IMR-90 (cell line): ENCODE data around the gene RGPD8. TPM values are rescaled to one million over a fixed set of nuclear protein-coding genes. Genes with fewer than 3 reads are reported as not detected.

Experiments
- ATAC-seq: fragments of 200-7000 bp; cut with Tn5 transposase; 2 replicates; pipeline ENCODE4 v1.9.1; 2020; ENCODE audit warnings: low read depth, mild to moderate bottlenecking, moderate library complexity
- BruUV-seq: library from RNA; stranded (reverse); fragments of 400-500 nt; replicated peaks from 2 replicates; lab custom pipeline; 2021; lab: Mats Ljungman, UMichigan
- CTCF ChIA-PET: fragments of 300-600 bp; formaldehyde crosslinking; extraction: SDS; loops from one replicate; lab custom pipeline; 2021; ENCODE audit warnings: antibody characterized with exemption; lab: Yijun Ruan, JAX
- POLR2A ChIA-PET: fragments of 300-600 bp; sonication (Branson Sonifier 250); formaldehyde crosslinking; loops from one replicate; lab custom pipeline; 2022; ENCODE audit warnings: antibody characterized with exemption; ENCODE audit not compliant: unreplicated experiment; lab: Charles Lee
- DNase-seq: peaks from one replicate; pipeline ENCODE4 v3.0.0; 2013
- H2AFZ ChIP-seq: replicated peaks from 2 replicates; pipeline ENCODE3; 2013; ENCODE audit warnings: low read length, mild to moderate bottlenecking; ENCODE audit not compliant: poor library complexity
- H2AK5ac ChIP-seq: 2 replicates; pipeline ENCODE4 v1.6.1; 2013; ENCODE audit warnings: low read depth, low read length, inconsistent platforms
- H2AK9ac ChIP-seq: replicated peaks from 2 replicates; pipeline ENCODE3; 2013; ENCODE audit warnings: mild to moderate bottlenecking, low read depth, low read length, moderate library complexity; ENCODE audit not compliant: poor library complexity
- H2BK120ac ChIP-seq: 2 replicates; pipeline ENCODE4 v1.6.1; 2013; ENCODE audit warnings: low read depth, low read length, inconsistent platforms
- H2BK15ac ChIP-seq: 3 replicates; pipeline ENCODE4 v1.6.1; 2013; ENCODE audit warnings: low read depth, low read length, inconsistent platforms
- H2BK20ac ChIP-seq: 2 replicates; pipeline ENCODE4 v1.6.1; 2013; ENCODE audit warnings: low read depth, mild to moderate bottlenecking, inconsistent platforms, low read length, moderate library complexity
- H2BK5ac ChIP-seq: 2 replicates; pipeline ENCODE4 v1.6.1; 2013; ENCODE audit warnings: mild to moderate bottlenecking, low read depth, low read length, inconsistent platforms; ENCODE audit not compliant: poor library complexity, severe bottlenecking
- H3K14ac ChIP-seq: replicated peaks from 2 replicates; pipeline ENCODE4 v1.6.1; 2013; ENCODE audit warnings: low read depth, low read length, inconsistent platforms
- H3K18ac ChIP-seq: 2 replicates; pipeline ENCODE4 v1.6.1; 2013; ENCODE audit warnings: low read depth, low read length, control low read depth
- H3K23ac ChIP-seq: 2 replicates; pipeline ENCODE4 v1.6.1; 2013; ENCODE audit warnings: low read depth, low read length, inconsistent platforms
- H3K27ac ChIP-seq: 2 replicates; pipeline ENCODE4 v1.5.1; 2013; ENCODE audit warnings: mild to moderate bottlenecking, control low read depth, low read length; ENCODE audit not compliant: insufficient read depth
- H3K27me3 ChIP-seq: 2 replicates; pipeline ENCODE4 v1.6.1; 2013; ENCODE audit warnings: low read length; ENCODE audit not compliant: control insufficient read depth, insufficient read depth
- H3K36me3 ChIP-seq: 2 replicates; pipeline ENCODE4 v1.6.1; 2013; ENCODE audit warnings: low read length, mixed read lengths; ENCODE audit not compliant: control insufficient read depth, insufficient read depth
- H3K4ac ChIP-seq: 2 replicates; pipeline ENCODE4 v1.6.1; 2013; ENCODE audit warnings: low read depth, low read length, inconsistent platforms
- H3K4me1 ChIP-seq: 2 replicates; pipeline ENCODE4 v1.6.1; 2013; ENCODE audit warnings: low read length, mixed read lengths; ENCODE audit not compliant: control insufficient read depth, insufficient read depth
- H3K4me2 ChIP-seq: 2 replicates; pipeline ENCODE4 v1.6.1; 2013; ENCODE audit warnings: low read depth, mild to moderate bottlenecking, control low read depth, low read length, moderate library complexity
- H3K4me3 ChIP-seq: 2 replicates; pipeline ENCODE4 v1.5.1; 2013; ENCODE audit warnings: low read depth, mild to moderate bottlenecking, control low read depth, low read length, moderate library complexity; ENCODE audit not compliant: insufficient read depth
- H3K56ac ChIP-seq: 2 replicates; pipeline ENCODE4 v1.6.1; 2013; ENCODE audit warnings: low read length, inconsistent platforms; ENCODE audit not compliant: insufficient read depth; ENCODE audit errors: extremely low read depth
- H3K79me1 ChIP-seq, 2 experiments: 2 replicates each; pipeline ENCODE4 v1.6.1; 2013; ENCODE audit warnings: low read length in 2 of 2, inconsistent platforms in 1 of 2, low read depth in 1 of 2
- H3K9ac ChIP-seq: 2 replicates; pipeline ENCODE4 v1.6.1; 2013; ENCODE audit warnings: low read depth, low read length, control low read depth
- H3K9me1 ChIP-seq: 2 replicates; pipeline ENCODE4 v1.6.1; 2013; ENCODE audit warnings: low read length, inconsistent platforms; ENCODE audit not compliant: insufficient read depth
- H3K9me3 ChIP-seq: 2 replicates; pipeline ENCODE4 v1.6.1; 2013; ENCODE audit warnings: low read length; ENCODE audit not compliant: control insufficient read depth, insufficient read depth
- H4K20me1 ChIP-seq: 2 replicates; pipeline ENCODE4 v1.6.1; 2013; ENCODE audit warnings: low read length, inconsistent platforms; ENCODE audit not compliant: insufficient read depth
- H4K5ac ChIP-seq: 2 replicates; pipeline ENCODE4 v1.6.1; 2013; ENCODE audit warnings: mild to moderate bottlenecking, low read depth, low read length, control low read depth
- H4K8ac ChIP-seq, 2 experiments: 2 replicates each; pipeline ENCODE4 v1.6.1; 2013; ENCODE audit warnings: low read depth in 2 of 2, low read length in 2 of 2, control low read depth in 1 of 2, inconsistent platforms in 1 of 2
- H4K91ac ChIP-seq: 2 replicates; pipeline ENCODE4 v1.6.1; 2013; ENCODE audit warnings: low read depth, low read length, inconsistent platforms; ENCODE audit not compliant: insufficient read depth
- BHLHE40 ChIP-seq: fragments of 150-350 bp; IDR thresholded peaks from 2 replicates; pipeline ENCODE4 v1.6.1; 2016; ENCODE audit warnings: mild to moderate bottlenecking, low read depth, low read length
- CEBPB ChIP-seq: IDR thresholded peaks from 2 replicates; pipeline ENCODE4 v1.6.1; 2012; ENCODE audit warnings: low read depth, low read length, improper control_type of control experiment
- CHD1 ChIP-seq: IDR thresholded peaks from 2 replicates; pipeline ENCODE4 v1.6.1; 2012; ENCODE audit warnings: low read depth, low read length, improper control_type of control experiment
- CTCF ChIP-seq: conservative IDR thresholded peaks from 2 replicates; pipeline ENCODE4 v1.5.1; 2012; ENCODE audit warnings: mild to moderate bottlenecking, low read depth, low read length, improper control_type of control experiment
- ELK1 ChIP-seq: fragments of 150-350 bp; IDR thresholded peaks from 2 replicates; pipeline ENCODE4 v1.6.1; 2016; ENCODE audit warnings: low read depth, mild to moderate bottlenecking, low read length, moderate library complexity, borderline replicate concordance
- FOS ChIP-seq: fragments of 150-350 bp; IDR thresholded peaks from 2 replicates; pipeline ENCODE4 v1.6.1; 2016; ENCODE audit warnings: low read depth, low read length
- MAFK ChIP-seq: IDR thresholded peaks from 2 replicates; pipeline ENCODE4 v1.6.1; 2012; ENCODE audit warnings: low read depth, low read length, improper control_type of control experiment
- MAZ ChIP-seq: IDR thresholded peaks from 2 replicates; pipeline ENCODE4 v1.6.1; 2012; ENCODE audit warnings: low read depth, mild to moderate bottlenecking, low read length, improper control_type of control experiment, moderate library complexity, borderline replicate concordance
- MXI1 ChIP-seq: IDR thresholded peaks from 2 replicates; pipeline ENCODE4 v1.6.1; 2012; ENCODE audit warnings: low read depth, mild to moderate bottlenecking, low read length, moderate library complexity, borderline replicate concordance
- NFE2L2 ChIP-seq: fragments of 150-350 bp; IDR thresholded peaks from 2 replicates; pipeline ENCODE4 v1.6.1; 2016; ENCODE audit warnings: low read depth, mild to moderate bottlenecking, low read length
- POLR2A ChIP-seq: IDR thresholded peaks from 2 replicates; pipeline ENCODE4 v1.6.1; 2012; ENCODE audit warnings: mild to moderate bottlenecking, low read depth, low read length
- RAD21 ChIP-seq: IDR thresholded peaks from 2 replicates; pipeline ENCODE4 v1.6.1; 2012; ENCODE audit warnings: low read length, improper control_type of control experiment
- RCOR1 ChIP-seq: IDR thresholded peaks from 2 replicates; pipeline ENCODE4 v1.6.1; 2012; ENCODE audit warnings: mild to moderate bottlenecking, low read length, improper control_type of control experiment; ENCODE audit not compliant: insufficient replicate concordance
- RFX5 ChIP-seq: IDR thresholded peaks from 2 replicates; pipeline ENCODE4 v1.8.0; 2012; ENCODE audit warnings: low read depth, mild to moderate bottlenecking, low read length, moderate library complexity
- SMC3 ChIP-seq: fragments of 150-350 bp; IDR thresholded peaks from 2 replicates; pipeline ENCODE4 v1.6.1; 2016; ENCODE audit warnings: low read depth, mild to moderate bottlenecking, antibody characterized with exemption, low read length, moderate library complexity
- USF2 ChIP-seq: fragments of 150-350 bp; IDR thresholded peaks from 2 replicates; pipeline ENCODE4 v1.6.1; 2017; ENCODE audit warnings: mild to moderate bottlenecking, antibody characterized with exemption, low read length, low read depth
- WGBS, 2 experiments: methylation state at CpG; one replicate each; pipeline versions ENCODE4 v1.1.5 to v1.1.7; 2013; ENCODE audit warnings: missing lambda C conversion rate in 2 of 2; ENCODE audit not compliant: insufficient read length in 1 of 2; ENCODE audit errors: extremely low coverage in 2 of 2; 5-methylcytosine and 5-hydroxymethylcytosine counted together
- dilution Hi-C: fragments of 300-500 bp; cut with HindIII; formaldehyde crosslinking; loops from one replicate; pipeline ENCODE4 v1.14.3; 2018; ENCODE audit warnings: low sequenced_read_pairs; ENCODE audit not compliant: unreplicated experiment
- in situ Hi-C: fragments of 300-500 bp; cut with MboI; formaldehyde crosslinking; loops from 3 replicates; pipeline ENCODE4 v1.14.3; 2019; ENCODE audit warnings: low sequenced_read_pairs, inconsistent platforms, mixed read lengths
- intact Hi-C: fragments of 100-400 bp; cut with micrococcal nuclease; formaldehyde crosslinking; loops from 2 replicates; pipeline ENCODE4 v1.10.0; 2022
- polyA plus RNA-seq, 3 experiments: library from polyadenylated mRNA; depleted of rRNA; stranded (reverse); fragments of >200 nt; gene quantifications; 2 replicates each; pipeline ENCODE4 v1.2.3, GENCODE V29; 2012; ENCODE audit warnings: low replicate concordance in 1 of 3
- total RNA-seq: library from RNA; depleted of rRNA; stranded (reverse); fragments of >200 nt; gene quantifications from 2 replicates; pipeline ENCODE4 v1.2.3, GENCODE V29; 2012

Gene RGPD8
- total and polyA plus RNA-seq, 2 of the 4 experiments (the other 2 are of a cell fraction) = 0.67 to 4.1 TPM

GRCh38 chr2:112451317-112451716, 17.9 kb upstream of the RGPD8 start:
- H3K4ac ChIP-seq = no peak overlapping the region
- H4K20me1 ChIP-seq = no peaks in the 10 kb centered on the region
- dilution Hi-C loops = no loop called here
- H3K4me1 ChIP-seq = no peaks in the 10 kb centered on the region
- no peaks in the 10 kb centered on the region for H3K79me1 ChIP-seq
- no peak overlapping the region for H3K18ac ChIP-seq
- H2BK120ac ChIP-seq = no peak overlapping the region
- H2BK5ac ChIP-seq = no peak overlapping the region
- POLR2A ChIA-PET = no interaction called here
- intact Hi-C loops = no loop called here
- CTCF ChIA-PET = no interaction called here
- H3K27ac ChIP-seq = no peak overlapping the region
- no peak overlapping the region for H2BK15ac ChIP-seq
- no peak overlapping the region for H2AK9ac ChIP-seq
- H3K9me3 ChIP-seq = 0 out of 2 replicates have a peak, but pooled peaks cover 2% of the 10 kb centered on the region
- WGBS, 2 experiments = 40% methylated on average over 1 of the region's 1 CpG; no CpG with 5 or more reads in 1 of the 2 experiments
- no peak overlapping the region for H2AK5ac ChIP-seq
- no peaks in the 10 kb centered on the region for H3K9me1 ChIP-seq
- TF ChIP-seq RFX5 = no peak
- TF ChIP-seq RCOR1 = no peak
- no peak for TF ChIP-seq CEBPB
- TF ChIP-seq CTCF = no peak
- TF ChIP-seq BHLHE40 = no peak
- TF ChIP-seq CHD1 = no peak
- no peak for TF ChIP-seq MXI1
- TF ChIP-seq POLR2A = no peak
- TF ChIP-seq RAD21 = no peak
- no peak for TF ChIP-seq MAFK
- TF ChIP-seq MAZ = no peak
- TF ChIP-seq USF2 = no peak
- TF ChIP-seq FOS = no peak
- TF ChIP-seq ELK1 = no peak
- TF ChIP-seq NFE2L2 = no peak
- TF ChIP-seq SMC3 = no peak
- no peak overlapping the region for H2AFZ ChIP-seq
- H3K14ac ChIP-seq = no peak overlapping the region
- no peak overlapping the region for H2BK20ac ChIP-seq
- no peak overlapping the region for H4K5ac ChIP-seq
- no peak for DNase-seq
- in situ Hi-C loops = no loop called here
- H4K8ac ChIP-seq = no peak overlapping the region
- no peaks in the 10 kb centered on the region for H3K36me3 ChIP-seq
- H3K4me2 ChIP-seq = no peak overlapping the region
- BruUV-seq = no TSS peak
- no peak overlapping the region for H3K56ac ChIP-seq
- H3K23ac ChIP-seq = no peak overlapping the region
- H3K4me3 ChIP-seq = no peak overlapping the region
- no peak for ATAC-seq
- H3K27me3 ChIP-seq = peaks cover 2% of the 10 kb centered on the region
- no peak overlapping the region for H3K9ac ChIP-seq
- H4K91ac ChIP-seq = no peak overlapping the region
